SK-N-MC (cell line): ENCODE results near the gene PYCARD.
"Not testable (repeated sequence)": the region's sequence is repeated elsewhere in the genome, so short reads cannot be mapped to it uniquely, and the experiment has no call there.

Experiments used
- EZH2 ChIP-seq: fragments of 200-600 bp; sonication (generic); IDR thresholded peaks from one replicate; pipeline ENCODE4 v1.6.1; 2017; ENCODE audit warnings: antibody characterized with exemption
- POLR2AphosphoS5 ChIP-seq: IDR thresholded peaks from 2 replicates; pipeline ENCODE4 v1.6.1; 2012; ENCODE audit warnings: mild to moderate bottlenecking, low read depth, low read length, borderline replicate concordance

DNA sequence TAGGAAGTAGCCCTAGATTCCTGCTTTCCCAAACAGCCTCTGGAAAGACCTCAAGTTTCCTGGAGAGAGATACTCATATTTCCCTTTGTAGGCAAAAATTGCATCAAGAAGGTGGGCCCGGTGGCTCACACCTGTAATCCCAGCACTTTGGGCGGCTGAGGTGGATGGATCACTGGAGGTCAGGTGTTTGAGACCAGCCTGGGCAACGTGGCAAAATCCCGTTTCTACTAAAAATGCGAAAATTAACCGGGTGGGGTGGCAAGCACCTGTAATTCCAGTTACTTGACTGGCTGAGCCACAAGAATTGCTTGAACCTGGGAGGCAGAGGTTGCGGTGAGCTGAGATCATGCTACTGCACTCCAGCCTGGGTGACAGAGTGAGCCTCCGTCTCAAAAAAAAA is 2.4 kb downstream of the PYCARD start:
- TF ChIP-seq EZH2, POLR2AphosphoS5: not testable (repeated sequence)
